DMS114 treated with DMSO at 0.1 percent for 48 hours (cell line): ENCODE measurements around the gene ADAP1.
"Not testable (repeated sequence)": the region's sequence is repeated elsewhere in the genome, so short reads cannot be mapped to it uniquely, and the experiment has no call there.

Experiments used
- DNase-seq: peaks from one replicate; lab custom pipeline; 2025; ENCODE audit not compliant: unreplicated experiment; lab: John Stamatoyannopoulos, UW

The ADAP1 gene

DNA sequence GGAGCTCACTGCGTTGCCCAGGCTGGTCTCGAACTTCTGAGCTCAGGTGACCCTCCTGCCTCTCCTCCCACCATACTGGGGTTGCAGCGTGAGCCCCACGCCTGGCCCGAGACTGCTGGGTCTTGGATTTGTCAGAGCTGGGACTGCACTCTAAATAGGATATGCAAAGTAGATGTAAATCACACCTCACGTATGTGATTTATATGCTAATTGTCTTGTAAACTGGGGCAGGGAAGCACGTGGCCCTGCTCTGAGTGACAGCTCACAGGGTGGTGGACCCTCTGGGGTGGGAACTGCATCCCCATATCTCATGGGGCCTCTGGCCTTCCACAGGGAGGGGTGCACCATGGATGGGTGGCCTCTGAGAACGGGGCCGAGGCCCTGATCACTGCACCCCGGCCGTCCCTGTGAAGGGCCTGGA is 44.0 kb downstream of the ADAP1 start:
- no peak for DNase-seq

DNA sequence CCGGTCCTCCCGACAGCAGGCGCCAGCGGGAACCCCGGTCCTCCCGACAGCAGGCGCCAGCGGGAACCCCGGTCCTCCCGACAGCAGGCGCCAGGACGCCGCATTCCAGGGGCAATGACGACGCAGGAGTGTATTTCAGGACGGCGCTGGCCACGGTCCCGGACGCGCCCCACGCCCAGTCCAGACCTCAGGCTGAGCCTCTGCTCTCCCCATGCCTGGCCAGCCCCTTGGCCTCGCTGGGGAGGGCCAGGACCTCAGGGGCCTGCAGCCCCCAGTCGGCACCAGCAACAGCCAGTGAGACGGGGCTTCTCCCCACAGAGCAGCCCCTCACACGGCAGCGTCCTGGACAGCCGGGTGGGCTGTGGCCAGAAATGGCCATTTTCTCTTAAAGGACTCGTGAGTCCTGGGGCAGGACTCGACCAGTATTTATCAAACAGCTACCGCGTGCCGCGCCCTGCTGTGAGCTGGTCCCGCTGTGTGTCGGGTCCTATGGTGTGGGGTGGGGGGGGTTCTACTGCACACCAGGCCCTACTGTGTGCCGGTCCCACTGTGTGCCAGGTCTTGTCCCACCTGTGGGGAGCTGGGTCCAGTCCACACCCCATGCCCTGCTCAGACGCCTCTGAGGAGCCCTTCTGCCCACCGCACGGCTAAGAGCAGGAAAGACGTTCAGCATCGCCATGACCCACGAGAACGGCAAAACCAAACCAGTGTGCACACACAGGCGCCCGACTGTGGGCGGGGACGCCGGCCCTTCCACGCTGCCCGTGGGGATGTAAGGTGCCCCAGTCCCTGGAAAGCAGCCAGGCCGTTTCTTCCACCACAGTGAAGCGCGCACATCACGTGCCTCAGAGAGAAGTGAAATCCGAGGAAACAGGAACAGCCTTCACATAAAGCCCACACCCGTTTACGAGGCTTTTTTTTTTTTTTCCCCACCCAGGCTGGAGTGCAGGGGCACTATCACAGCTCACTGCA is 44.8 kb downstream of the ADAP1 start:
- DNase-seq, result no peak

DNA sequence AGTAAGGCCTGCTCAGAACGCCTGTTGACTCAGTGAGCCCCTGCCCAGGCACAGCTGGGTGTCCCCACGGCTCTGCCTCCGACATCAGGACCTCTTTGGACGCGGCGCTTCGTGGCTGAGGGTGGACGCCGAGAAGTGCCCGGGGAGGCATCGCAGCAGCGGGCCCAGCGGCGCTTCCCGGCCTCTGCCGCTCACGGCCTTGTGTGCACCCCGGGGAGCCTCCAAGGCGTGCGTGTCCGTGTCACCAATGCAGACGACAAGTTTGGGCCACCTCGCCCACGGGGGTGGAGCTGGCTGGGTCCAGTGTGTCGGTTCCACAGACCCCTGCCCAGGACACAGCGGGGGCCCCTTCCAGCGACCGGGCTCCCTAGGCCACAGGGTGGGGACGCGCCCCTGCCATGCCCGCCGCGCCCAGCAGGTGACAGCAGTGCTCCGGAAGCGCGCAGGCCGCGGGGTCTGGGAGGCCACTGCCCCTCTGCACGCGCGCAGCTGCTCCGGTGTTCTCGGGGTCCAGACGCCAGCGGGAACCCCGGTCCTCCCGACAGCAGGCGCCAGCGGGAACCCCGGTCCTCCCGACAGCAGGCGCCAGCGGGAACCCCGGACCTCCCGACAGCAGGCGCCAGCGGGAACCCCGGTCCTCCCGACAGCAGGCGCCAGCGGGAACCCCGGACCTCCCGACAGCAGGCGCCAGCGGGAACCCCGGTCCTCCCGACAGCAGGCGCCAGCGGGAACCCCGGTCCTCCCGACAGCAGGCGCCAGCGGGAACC is 45.7 kb downstream of the ADAP1 start:
- not testable (repeated sequence) for DNase-seq

DNA sequence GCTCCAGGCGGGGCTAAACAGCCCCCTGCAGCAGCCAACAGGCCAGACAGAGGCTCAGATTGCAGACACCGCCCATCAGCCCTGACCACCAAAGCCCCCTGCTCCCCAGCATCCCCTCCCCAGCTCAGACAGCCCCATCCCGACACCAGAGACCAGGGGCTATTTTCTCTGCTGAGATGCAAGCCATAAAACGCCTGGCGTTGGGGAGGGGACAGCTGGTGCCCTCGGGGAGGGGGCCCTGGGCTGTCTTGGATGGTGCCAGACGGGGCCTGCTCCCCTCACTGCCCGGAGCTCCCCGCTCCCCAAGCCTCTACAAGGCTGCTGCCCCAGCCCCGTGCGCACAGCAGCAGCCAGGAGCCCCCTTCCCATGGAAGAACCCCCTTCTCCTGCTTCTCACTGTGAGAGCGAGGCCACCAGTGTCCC is 46.3 kb downstream of the ADAP1 start:
- DNase-seq, result no peak

DNA sequence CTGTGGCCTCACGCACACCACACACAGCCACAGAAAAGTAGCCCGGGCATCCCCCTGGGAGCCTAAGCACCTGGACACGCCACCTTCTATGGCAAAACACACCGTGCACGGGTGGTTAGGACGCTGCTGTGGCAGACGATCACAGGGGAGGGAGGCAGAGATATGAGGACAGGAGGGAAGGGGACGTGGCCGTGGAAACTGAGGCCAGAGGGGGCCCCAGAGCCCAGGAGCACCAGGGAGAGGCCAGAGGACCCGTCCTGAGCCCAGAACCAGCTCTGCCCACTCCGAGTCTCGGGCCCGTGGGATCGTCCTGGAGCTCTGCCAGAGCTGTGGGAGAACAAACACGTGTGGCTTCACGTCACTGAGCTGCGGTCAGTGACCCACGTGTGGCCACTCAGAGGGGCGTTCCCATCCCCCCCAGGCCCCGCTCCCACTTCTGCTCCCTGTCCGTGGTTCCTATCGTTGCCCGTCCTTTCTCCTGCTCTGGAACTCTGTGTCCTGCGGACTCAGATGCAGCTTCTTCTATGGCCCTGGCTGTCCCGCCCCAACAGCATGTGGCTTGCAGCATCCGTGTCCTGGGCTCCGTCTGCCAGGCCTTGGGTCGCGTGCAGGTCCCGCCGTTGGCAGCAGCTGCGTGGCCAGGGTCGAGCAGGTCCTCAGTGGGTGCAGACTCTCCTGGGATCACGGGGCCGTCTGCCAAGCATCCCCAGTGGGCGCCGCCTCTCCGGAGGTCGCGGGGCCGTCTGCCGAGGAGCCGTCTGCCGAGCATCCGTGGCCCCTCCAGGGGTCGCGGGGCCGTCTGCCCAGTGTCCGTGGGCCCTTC is 47.1 kb downstream of the ADAP1 start:
- DNase-seq, result no peak

DNA sequence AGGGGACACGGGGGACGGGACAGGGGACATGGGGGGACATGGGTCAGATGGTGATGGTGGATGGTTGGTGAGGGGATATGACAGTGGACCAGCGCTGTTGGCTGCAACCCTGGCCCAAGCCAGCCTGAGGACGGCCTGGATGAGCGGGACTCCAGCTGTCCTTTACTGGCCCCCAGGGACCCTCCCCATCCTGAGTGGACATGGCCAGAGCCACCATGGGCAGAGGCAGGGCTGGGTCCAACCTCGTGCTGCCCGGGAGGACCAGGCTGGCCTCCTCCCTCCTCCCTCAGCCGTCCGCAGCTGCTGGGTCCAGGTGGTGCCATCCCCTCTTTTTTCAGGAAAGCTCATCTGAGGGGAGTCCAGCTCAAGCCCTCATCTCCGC is 47.7 kb downstream of the ADAP1 start:
- DNase-seq, result no peak

DNA sequence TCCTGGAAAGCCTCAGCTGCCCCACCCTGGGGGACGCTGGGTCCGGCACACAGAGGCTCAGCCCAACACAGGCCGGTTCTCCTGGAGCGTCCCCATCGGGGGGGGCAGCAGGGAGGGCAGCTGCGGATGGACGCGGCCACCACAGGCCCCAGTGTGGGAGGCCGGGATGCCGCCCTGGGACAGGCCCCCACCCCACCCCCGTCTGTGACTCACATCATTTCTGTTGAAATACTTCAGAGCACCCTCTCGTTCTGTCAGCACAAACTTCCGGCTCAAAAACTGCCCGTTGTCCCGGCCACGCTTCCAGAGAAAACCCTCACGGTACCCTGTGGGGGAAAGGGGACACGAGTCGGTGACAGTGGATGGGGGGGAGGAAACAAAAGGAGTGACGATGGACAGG is 49.6 kb downstream of the ADAP1 start:
- DNase-seq, result no peak

DNA sequence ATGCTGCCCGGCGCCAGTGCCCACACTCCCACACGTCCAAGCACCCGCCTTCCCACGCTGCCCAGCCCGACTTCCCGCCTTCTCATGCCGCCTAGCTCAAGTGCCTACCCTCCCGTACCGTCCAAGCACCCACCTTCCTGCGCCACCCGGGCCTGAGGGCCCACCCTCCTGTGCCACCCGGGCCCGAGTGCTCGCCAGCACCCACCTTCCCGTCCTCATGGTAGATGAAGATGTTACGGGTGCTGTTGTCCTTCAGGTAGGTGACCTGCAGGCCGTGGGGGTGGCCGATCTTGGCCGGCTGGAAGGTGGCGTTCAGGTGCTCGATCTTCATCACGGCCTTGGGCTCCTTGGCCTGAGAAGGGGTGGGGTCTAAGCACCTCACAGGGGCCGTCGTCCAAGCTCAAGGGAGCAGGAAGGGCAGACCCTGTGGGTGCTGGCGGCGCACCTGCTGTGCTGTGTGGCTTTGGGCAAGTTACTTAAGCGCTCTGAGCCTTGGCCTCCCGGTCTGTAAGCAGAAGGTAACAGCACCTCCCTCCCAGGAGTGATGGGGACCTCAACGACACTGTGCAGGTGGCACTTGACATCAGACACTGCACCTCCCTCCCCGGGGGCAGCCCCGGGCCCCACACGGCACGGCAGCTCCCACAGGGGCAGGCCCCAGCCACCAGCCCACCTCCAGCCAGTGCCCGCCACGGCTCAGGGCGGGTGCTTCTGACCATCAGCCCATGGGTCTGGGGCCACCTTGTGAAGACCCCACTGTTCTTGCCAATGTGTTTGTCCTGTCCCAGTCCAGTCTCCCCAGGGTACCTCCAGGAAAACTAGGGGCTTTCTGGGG is 50.3 kb downstream of the ADAP1 start:
- no peak for DNase-seq

DNA sequence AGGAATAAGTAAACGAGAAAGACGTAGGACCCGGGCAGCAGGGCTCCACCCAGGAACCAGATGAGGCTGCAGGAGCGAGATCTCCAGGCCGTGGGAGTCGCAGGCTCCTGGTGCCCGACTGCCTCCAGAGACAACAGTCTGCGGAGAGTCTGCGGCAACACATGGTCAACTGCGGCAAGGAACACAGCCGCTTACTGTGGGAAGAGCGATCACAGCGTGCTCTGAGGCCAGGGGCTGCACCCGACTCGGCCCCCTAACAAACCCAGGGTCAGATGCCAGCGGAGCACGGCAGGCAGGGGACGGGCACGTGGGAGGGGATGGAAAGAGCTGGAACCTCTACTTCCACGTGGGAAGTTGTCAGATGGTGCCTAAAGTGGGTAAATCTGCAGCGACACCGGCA is 51.5 kb downstream of the ADAP1 start:
- DNase-seq, result no peak

DNA sequence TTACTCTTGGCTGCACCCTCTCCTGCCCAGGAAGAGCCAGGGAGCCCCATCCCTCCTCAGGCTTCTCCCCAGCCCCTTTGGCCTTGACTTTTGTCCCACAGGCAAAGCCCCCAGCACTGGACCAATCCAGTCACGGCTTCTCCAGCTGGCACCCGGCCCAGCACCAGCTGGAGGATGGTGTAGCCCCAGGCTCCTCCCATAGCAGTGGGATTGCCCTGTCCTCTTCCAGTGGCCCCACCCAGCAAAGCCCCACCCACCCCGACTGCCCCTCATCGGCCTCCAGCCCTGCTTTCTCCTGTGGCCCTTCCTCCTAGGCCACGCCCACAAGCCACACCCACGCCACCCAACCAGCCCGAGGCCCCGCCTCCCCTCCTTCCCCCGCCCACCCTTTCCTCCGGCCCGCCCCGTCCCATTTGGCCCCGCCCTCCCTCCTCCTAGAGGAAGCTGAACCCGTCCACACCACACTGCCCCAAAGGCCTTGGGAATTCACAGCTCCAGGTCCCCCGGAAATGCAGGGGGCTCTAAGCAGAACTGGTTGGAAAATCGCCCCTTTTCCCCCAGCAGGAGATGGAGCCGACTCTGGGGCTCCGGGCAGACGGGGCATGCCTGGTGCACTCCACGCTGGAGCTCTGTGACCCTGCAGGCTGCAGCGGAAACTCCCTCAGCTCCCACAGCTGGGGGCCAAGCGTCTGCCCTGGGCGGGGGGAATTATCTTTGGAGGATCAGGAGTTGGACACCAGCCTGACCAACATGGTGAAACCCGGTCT is 52.9 kb downstream of the ADAP1 start:
- DNase-seq, result no peak

DNA sequence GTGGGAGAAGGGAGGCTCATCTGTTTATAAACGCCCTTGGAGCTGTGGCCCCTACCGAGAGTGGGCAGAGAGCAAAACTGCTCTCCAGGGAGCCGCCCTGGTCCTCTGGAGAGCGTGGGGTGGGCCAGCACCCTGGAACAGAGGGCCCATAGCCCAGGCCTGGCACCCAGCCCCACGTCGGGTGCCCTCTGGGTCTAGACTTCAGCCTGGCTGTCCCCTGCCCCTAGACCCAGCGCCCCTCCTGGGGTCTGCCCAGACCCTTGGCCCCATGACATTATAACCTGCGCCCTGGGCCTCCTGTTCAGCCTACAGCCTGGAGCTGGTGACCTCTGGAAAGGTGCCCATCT is 53.5 kb downstream of the ADAP1 start:
- DNase-seq, result no peak

DNA sequence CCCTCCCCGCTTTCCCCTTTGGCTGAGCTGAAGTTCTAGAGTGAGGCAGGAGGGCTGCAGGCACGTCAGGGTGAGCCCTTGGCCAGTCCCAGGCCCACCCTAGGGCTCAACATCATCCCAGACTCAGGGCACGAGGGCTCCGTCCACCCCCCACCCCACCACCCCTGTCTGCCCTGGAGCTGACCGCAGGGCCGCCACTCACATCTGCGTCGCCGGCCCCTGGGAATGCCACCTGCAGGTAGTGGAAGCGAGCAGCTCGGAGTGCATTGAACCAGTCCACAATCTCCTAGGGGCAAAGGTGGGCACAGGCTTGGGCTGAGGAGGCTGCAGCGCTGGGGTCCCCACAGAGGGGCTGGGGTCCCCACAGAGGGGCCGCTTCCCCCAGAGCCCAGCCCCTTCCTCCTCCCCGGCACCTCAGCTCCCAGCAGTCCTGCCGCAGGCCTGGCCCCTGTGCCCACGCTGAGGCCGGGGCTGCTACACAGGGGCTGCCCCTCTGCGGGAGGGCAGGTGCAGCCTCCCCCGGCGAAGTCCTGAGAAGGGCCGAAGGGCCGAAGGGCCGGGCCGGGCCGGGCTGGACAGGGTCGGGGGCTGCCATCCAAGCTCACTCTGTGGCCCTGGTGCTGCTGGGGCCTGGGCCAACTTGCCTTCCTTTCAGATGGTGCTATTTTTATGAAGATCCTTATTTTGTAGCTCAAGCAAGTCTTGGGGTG is 54.0 kb downstream of the ADAP1 start:
- DNase-seq, result no peak

DNA sequence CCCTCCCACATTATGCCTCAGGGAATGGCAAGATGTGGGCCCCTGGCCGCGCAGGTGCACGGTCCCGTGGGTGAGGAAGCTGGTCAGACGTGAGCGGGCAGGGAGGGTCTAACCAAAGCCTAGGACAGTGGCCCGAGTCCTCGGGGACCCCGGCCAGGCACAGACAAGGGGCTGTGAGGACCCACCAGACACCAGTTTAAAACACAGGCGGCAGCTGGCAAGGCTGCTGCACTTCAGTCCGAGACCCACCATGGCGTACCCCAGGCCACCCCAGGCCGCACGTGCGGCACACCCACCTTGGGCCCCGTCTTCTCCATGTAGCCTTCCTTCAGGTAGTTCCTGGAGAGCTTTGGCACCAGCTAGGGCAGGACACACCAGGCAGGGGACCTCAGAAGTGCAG is 54.7 kb downstream of the ADAP1 start:
- no peak for DNase-seq

DNA sequence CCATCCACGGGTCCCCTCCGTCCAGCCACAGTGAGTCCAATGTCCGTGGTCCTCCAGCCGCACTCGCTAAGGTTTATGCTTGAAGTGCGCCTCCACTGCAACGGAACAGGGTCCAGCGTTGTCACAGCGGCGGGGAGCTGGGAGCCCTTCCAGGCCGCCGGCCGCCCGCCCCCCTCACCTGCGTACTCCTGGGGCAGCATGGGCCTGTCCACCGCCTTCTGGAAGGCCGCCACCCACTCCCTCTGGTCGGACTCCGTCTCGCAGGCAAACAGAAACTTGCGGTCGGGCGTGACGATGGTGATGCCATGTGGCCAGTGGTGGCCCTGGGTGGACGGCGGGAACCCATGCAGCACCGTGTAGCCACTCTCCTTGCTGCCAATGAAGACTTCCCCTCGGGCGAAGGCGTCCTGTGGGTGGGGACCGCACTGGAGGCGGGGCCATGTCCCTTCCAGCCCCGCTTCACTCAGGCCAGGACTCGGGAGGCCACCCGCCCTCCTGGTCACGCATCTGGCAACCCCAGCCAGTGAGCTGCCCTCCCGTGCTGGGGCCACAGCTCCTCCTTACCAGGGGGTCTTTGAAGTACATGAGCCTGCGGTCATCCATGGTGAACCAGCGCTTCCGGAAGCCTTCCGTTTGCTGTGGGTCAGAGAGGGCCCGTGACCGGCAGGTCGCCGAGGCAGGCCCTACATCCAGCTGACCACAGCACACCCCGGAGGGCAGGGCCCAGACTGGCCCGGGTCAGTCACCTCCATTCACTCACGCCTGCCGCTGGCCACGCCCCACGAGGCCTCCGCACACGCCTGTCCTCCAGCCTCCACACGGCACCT is 55.4 kb downstream of the ADAP1 start:
- DNase-seq, result no peak

DNA sequence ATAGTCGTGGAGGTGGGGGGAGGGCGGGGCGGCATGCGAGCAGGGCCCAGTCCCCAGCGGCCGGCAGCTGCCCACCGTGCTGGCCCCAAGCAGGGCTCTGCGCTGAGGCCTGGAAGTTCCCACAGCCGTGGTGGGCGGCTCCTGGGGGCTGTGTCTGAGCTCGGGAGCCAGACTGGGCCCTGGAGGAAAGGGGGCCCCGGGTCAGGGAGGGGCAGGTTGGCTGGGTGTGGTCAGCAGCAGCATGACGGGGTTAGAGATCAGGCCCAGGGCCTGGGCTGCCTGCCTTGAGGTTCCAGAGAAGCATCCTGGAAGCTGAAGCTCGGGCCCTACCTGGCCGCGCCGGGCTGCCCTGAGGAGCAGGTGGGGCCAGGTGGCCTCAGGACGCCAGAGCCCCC is 56.0 kb downstream of the ADAP1 start:
- no peak for DNase-seq

DNA sequence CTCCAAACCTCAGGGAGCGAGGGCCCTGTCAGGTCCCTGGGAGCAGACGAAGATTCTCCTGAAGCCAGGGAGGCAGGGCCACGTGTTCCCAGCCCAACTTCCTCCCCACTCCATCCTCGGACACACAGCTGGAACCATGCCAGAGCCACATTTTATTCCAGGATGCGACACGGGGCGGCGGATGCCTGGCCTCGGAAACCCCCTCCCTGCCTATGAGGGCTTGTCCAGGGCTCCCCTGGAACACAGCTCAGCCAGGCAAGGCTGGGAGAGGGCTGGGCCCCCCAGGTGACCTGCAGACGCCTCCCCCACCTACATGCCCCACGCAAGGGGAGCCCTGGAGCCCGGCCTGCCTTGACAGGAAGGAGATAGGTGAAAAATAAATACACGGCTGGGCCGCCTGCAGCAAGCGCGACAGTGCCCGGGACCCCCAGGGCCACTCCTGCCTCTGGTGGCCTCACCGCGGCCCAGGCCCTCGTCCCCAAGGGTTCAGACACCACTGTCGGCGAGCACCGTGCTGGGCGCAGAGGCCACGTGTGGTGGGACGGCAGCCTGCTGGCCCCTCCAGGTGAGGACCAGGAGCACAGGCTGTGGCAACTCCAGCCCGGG is 56.6 kb downstream of the ADAP1 start:
- no peak for DNase-seq

DNA sequence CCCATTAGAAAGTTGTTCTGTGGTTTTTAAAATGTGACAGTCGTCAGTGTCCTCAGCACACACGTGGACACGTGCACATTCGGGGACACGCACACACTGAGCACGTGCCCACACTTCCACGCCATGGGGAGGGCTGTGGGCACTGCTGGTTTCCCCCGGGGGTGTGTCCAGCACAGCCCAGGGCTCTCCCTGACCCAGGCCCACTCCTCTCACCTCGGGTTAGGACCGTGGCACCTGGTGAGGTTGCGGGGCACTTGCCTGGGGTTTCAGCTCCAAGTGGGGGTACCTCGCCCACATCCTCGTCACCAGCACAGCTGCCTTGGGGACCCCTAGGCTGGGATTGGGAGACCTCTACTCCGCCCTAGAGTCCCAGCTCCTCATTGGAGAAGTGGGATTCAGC is 57.4 kb downstream of the ADAP1 start:
- no peak for DNase-seq
